HepG2 (cell line): Measurements from ENCODE around the gene SAAL1. TPM values are rescaled to one million over a fixed set of nuclear protein-coding genes. Genes with fewer than 3 reads are reported as not detected.

ENCODE experiments used
- ATAC-seq: fragments of 200-7000 bp; cut with Tn5 transposase; 3 replicates; pipeline ENCODE4 v1.9.1; 2020; ENCODE audit warnings: mild to moderate bottlenecking, moderate library complexity
- BruUV-seq: library from RNA; stranded (reverse); fragments of 400-500 nt; replicated peaks from 2 replicates; lab custom pipeline; 2021; lab: Mats Ljungman, UMichigan
- CTCF ChIA-PET: fragments of 300-600 bp; formaldehyde crosslinking; extraction: SDS; loops from one replicate; lab custom pipeline; 2021; ENCODE audit warnings: low total read pairs, inconsistent platforms, low intra/inter-chr PET ratio; lab: Yijun Ruan, JAX
- POLR2A ChIA-PET: fragments of 350-600 bp; sonication (Branson Sonifier 250); formaldehyde crosslinking; loops from one replicate; lab custom pipeline; 2020; ENCODE audit warnings: antibody characterized with exemption, inconsistent platforms; lab: Yijun Ruan, JAX
- DNase-seq: peaks from one replicate; pipeline ENCODE4 v3.0.0-alpha.2; 2015; ENCODE audit warnings: low spot score
- FAIRE-seq: peaks from 3 replicates; lab custom pipeline; 2011; peaks lifted over from hg19 to GRCh38; lab: Jason Lieb, UNC
- H2AFZ ChIP-seq: one replicate; pipeline ENCODE4 v1.6.1; 2011; ENCODE audit warnings: low read length, inconsistent platforms
- H3K27ac ChIP-seq: fragments of 300-600 bp; 3 replicates; pipeline ENCODE4 v1.8.0; 2011; ENCODE audit warnings: mixed run types, mild to moderate bottlenecking, mixed read lengths, low read length, inconsistent platforms; ENCODE audit not compliant: insufficient read depth; ENCODE audit errors: extremely low read length
- H3K27me3 ChIP-seq, 2 experiments: fragments of 200-600 bp in 1 of 2; 2 replicates in 1 of 2; 3 replicates in 1 of 2; pipeline versions ENCODE4 v1.6.0 to v1.8.0; 2011; ENCODE audit warnings: low read length in 2 of 2, mild to moderate bottlenecking in 2 of 2, moderate library complexity in 2 of 2, inconsistent platforms in 1 of 2; ENCODE audit not compliant: insufficient read depth in 2 of 2, control insufficient read depth in 1 of 2
- H3K36me3 ChIP-seq, 2 experiments: fragments of 200-600 bp in 1 of 2; replicated peaks in 1 of 2; 2 replicates in 1 of 2; 3 replicates in 1 of 2; pipeline versions ENCODE4 v1.5.1 to v1.8.0; 2011; ENCODE audit warnings: low read length in 2 of 2, inconsistent platforms in 1 of 2; ENCODE audit not compliant: insufficient read depth in 2 of 2, control insufficient read depth in 1 of 2
- H3K4me1 ChIP-seq: 2 replicates; pipeline ENCODE4 v1.5.1; 2012; ENCODE audit warnings: low read length, inconsistent platforms; ENCODE audit not compliant: insufficient read depth
- H3K4me2 ChIP-seq: 2 replicates; pipeline ENCODE4 v1.6.0; 2011; ENCODE audit warnings: low read depth, low read length, inconsistent platforms
- H3K4me3 ChIP-seq, 3 experiments: fragments of 200-600 bp in 1 of 3; sonication (generic), shearing (Covaris generic) in 1 of 3; replicated peaks in 1 of 3; 2 replicates each; pipeline ENCODE4 v1.5.1; 2011 to 2016; ENCODE audit warnings: low read length in 3 of 3, inconsistent platforms in 2 of 3, low read depth in 2 of 3, mild to moderate bottlenecking in 2 of 3, control low read depth in 1 of 3, mixed read lengths in 1 of 3; ENCODE audit not compliant: insufficient read depth in 1 of 3
- H3K79me2 ChIP-seq: one replicate; pipeline ENCODE4 v1.6.1; 2011; ENCODE audit warnings: low read length, inconsistent platforms; ENCODE audit not compliant: insufficient read depth
- H3K9ac ChIP-seq: 2 replicates; pipeline ENCODE4 v1.6.0; 2011; ENCODE audit warnings: mild to moderate bottlenecking, low read depth, low read length, inconsistent platforms; ENCODE audit not compliant: insufficient read depth
- H3K9me3 ChIP-seq: 2 replicates; pipeline ENCODE4 v1.5.1; 2012; ENCODE audit warnings: mild to moderate bottlenecking, low read length
- H4K20me1 ChIP-seq: 2 replicates; pipeline ENCODE4 v1.6.0; 2011; ENCODE audit warnings: inconsistent platforms, mild to moderate bottlenecking, low read length, moderate library complexity; ENCODE audit not compliant: insufficient read depth
- HOXA3 ChIP-seq: sonication (generic); formaldehyde crosslinking; IDR thresholded peaks from 2 replicates; pipeline ENCODE4 v1.5.0; 2020; ENCODE audit warnings: missing genetic modification reagents
- JDP2 ChIP-seq: sonication (generic); formaldehyde crosslinking; IDR thresholded peaks from 2 replicates; pipeline ENCODE4 v1.8.1; 2022; ENCODE audit warnings: missing genetic modification reagents, borderline replicate concordance
- KMT2B ChIP-seq: IDR thresholded peaks from 2 replicates; pipeline ENCODE4 v1.6.1; 2016; ENCODE audit warnings: missing genetic modification reagents, missing compliant biosample characterization
- LCORL ChIP-seq, 2 experiments: fragments of 450-650 bp in 1 of 2; sonication (generic) in 1 of 2; formaldehyde crosslinking in 1 of 2; IDR thresholded peaks; 2 replicates each; pipeline versions ENCODE4 v1.5.0 to v1.6.1; 2017 to 2020; ENCODE audit warnings: antibody characterized with exemption in 1 of 2, missing genetic modification reagents in 1 of 2
- NFYB ChIP-seq: sonication (generic); formaldehyde crosslinking; IDR thresholded peaks from 2 replicates; pipeline ENCODE4 v1.4.0; 2020; ENCODE audit warnings: missing genetic modification reagents
- PHF20 ChIP-seq: sonication (generic); formaldehyde crosslinking; IDR thresholded peaks from 2 replicates; pipeline ENCODE4 v1.5.0; 2020; ENCODE audit warnings: mild to moderate bottlenecking, missing genetic modification reagents
- SIN3A ChIP-seq: IDR thresholded peaks from 2 replicates; pipeline ENCODE4 v1.6.1; 2011; ENCODE audit warnings: low read depth, mild to moderate bottlenecking, control low read depth, low read length, borderline replicate concordance
- TAF15 ChIP-seq: fragments of 200-400 bp; formaldehyde crosslinking; IDR thresholded peaks from one replicate; pipeline ENCODE4 v1.6.1; 2018; ENCODE audit warnings: mild to moderate bottlenecking, low read depth, low read length; ENCODE audit not compliant: poor library complexity, severe bottlenecking
- TRIM24 ChIP-seq: sonication (generic); formaldehyde crosslinking; IDR thresholded peaks from 2 replicates; pipeline ENCODE4 v1.8.0; 2022; ENCODE audit warnings: mild to moderate bottlenecking, missing genetic modification reagents
- ZNF788 ChIP-seq: sonication (generic); formaldehyde crosslinking; IDR thresholded peaks from 2 replicates; pipeline ENCODE4 v1.5.0; 2020; ENCODE audit warnings: mild to moderate bottlenecking, missing genetic modification reagents, borderline replicate concordance
- WGBS: methylation state at CpG from one replicate; pipeline ENCODE4 v1.1.6; 2017; ENCODE audit warnings: low lambda C conversion rate; 5-methylcytosine and 5-hydroxymethylcytosine counted together
- in situ Hi-C: cut with HindIII; loops from 2 replicates; pipeline ENCODE4 v1.10.0; 2017; ENCODE audit warnings: low pct_unique_long_range_greater_than_20kb; ENCODE audit not compliant: extremely low pct_ligation_motif_present
- intact Hi-C: fragments of 100-400 bp; cut with micrococcal nuclease; formaldehyde crosslinking; loops from one replicate; pipeline ENCODE4 v1.10.0; 2022; ENCODE audit not compliant: unreplicated experiment
- polyA plus RNA-seq, 8 experiments: library from polyadenylated mRNA; depleted of rRNA in 3 of 8; stranded (reverse) in 7 of 8; unstranded in 1 of 8; fragments of >200 nt; fragmentation: Illumina TruSeq in 4 of 8; extraction: Trizol in 4 of 8; gene quantifications; 2 replicates each; pipeline versions ENCODE4 v1.2.1 to v1.2.3, GENCODE V29; 2011 to 2016; ENCODE audit warnings: low read depth in 4 of 8, missing spikeins in 1 of 8, mixed read lengths in 1 of 8; ENCODE audit not compliant: insufficient read depth in 1 of 8
- total RNA-seq, 5 experiments: library from RNA; depleted of rRNA; stranded (reverse); fragments of >200 nt; fragmentation: Illumina TruSeq; extraction: Trizol; gene quantifications; 2 replicates each; pipeline ENCODE4 v1.2.3, GENCODE V29; 2016; ENCODE audit warnings: low read depth in 1 of 5
- TF ChIP-seq, protein P1 (sequence below): IDR thresholded peaks from 2 replicates; pipeline ENCODE4 v1.6.1; 2016; ENCODE audit warnings: mild to moderate bottlenecking, missing biosample characterization, missing genetic modification reagents
- TF ChIP-seq, protein P2 (sequence below): sonication (generic); formaldehyde crosslinking; IDR thresholded peaks from 2 replicates; pipeline ENCODE4 v1.9.0; 2021; ENCODE audit warnings: missing genetic modification reagents, mild to moderate bottlenecking, borderline replicate concordance
- TF ChIP-seq, protein P3 (sequence below): sonication (generic); formaldehyde crosslinking; IDR thresholded peaks from 2 replicates; pipeline ENCODE4 v1.8.0; 2022; ENCODE audit warnings: mild to moderate bottlenecking, missing genetic modification reagents, moderate library complexity
- TF ChIP-seq, protein P4 (sequence below): sonication (generic); formaldehyde crosslinking; IDR thresholded peaks from 2 replicates; pipeline ENCODE4 v1.4.0; 2020; ENCODE audit warnings: missing genetic modification reagents, borderline replicate concordance

SAAL1 gene
- total and polyA plus RNA-seq, 2 of the 13 experiments (the other 11 are each of a cell fraction or from before 2014, with no cell fraction given): 16.5 to 46.0 TPM

DNA sequence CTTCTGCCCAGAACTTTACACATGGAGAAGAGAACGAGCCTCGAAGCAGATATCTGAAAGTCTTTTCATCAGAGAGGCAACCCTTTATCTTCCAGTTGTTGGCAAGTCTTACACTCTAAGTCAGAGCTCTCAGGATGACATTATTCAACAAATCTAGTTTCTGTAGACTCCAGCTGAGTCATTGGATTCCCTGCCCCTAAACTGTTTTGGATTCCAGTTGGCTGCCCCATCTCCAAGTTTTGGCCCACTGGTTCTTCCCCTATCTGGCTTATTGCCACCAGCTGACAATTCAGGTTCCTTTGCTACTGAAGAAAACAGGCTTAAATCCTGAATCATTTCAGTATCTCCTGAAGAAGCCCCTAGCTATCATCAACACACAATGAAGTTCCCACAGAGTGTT is 14.2 kb downstream of the SAAL1 start:
- no TSS peak for BruUV-seq
- Histone ChIP-seq H3K27ac (no peak overlapping the region), H3K27me3 (no peaks in the 10 kb centered on the region), H3K4me1 (no peaks in the 10 kb centered on the region), H3K9ac (no peak overlapping the region), H3K9me3 (no peaks in the 10 kb centered on the region), H2AFZ (no peak overlapping the region), H3K36me3 (peaks cover 19 to 79% of the 10 kb centered on the region in 2 experiments), H3K4me2 (no peak overlapping the region), H3K79me2 (no peaks in the 10 kb centered on the region), H3K4me3 (no peak overlapping the region), H4K20me1 (no peaks in the 10 kb centered on the region)
- ATAC-seq: no peak
- ChIA-PET CTCF (no interaction called here), POLR2A (no interaction called here)
- TF ChIP-seq, protein P1, sequence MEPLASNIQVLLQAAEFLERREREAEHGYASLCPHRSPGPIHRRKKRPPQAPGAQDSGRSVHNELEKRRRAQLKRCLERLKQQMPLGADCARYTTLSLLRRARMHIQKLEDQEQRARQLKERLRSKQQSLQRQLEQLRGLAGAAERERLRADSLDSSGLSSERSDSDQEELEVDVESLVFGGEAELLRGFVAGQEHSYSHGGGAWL (CRISPR knock-in tag): no peak
- TF ChIP-seq SIN3A (no peak), ZNF788 (CRISPR knock-in tag) (no peak), PHF20 (CRISPR knock-in tag) (no peak), NFYB (CRISPR knock-in tag) (no peak), KMT2B (CRISPR knock-in tag) (no peak), TRIM24 (CRISPR knock-in tag) (no peak), HOXA3 (CRISPR knock-in tag) (no peak), TAF15 (no peak), LCORL (IDR thresholded peaks at IDR 0.05) (no peak), LCORL (CRISPR knock-in tag; IDR thresholded peaks at IDR 0.05) (no peak), JDP2 (CRISPR knock-in tag) (no peak)
- TF ChIP-seq, protein P2, sequence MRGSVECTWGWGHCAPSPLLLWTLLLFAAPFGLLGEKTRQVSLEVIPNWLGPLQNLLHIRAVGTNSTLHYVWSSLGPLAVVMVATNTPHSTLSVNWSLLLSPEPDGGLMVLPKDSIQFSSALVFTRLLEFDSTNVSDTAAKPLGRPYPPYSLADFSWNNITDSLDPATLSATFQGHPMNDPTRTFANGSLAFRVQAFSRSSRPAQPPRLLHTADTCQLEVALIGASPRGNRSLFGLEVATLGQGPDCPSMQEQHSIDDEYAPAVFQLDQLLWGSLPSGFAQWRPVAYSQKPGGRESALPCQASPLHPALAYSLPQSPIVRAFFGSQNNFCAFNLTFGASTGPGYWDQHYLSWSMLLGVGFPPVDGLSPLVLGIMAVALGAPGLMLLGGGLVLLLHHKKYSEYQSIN (CRISPR knock-in tag): no peak
- TF ChIP-seq, protein P3, sequence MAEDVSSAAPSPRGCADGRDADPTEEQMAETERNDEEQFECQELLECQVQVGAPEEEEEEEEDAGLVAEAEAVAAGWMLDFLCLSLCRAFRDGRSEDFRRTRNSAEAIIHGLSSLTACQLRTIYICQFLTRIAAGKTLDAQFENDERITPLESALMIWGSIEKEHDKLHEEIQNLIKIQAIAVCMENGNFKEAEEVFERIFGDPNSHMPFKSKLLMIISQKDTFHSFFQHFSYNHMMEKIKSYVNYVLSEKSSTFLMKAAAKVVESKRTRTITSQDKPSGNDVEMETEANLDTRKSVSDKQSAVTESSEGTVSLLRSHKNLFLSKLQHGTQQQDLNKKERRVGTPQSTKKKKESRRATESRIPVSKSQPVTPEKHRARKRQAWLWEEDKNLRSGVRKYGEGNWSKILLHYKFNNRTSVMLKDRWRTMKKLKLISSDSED (CRISPR knock-in tag): no peak
- TF ChIP-seq, protein P4, sequence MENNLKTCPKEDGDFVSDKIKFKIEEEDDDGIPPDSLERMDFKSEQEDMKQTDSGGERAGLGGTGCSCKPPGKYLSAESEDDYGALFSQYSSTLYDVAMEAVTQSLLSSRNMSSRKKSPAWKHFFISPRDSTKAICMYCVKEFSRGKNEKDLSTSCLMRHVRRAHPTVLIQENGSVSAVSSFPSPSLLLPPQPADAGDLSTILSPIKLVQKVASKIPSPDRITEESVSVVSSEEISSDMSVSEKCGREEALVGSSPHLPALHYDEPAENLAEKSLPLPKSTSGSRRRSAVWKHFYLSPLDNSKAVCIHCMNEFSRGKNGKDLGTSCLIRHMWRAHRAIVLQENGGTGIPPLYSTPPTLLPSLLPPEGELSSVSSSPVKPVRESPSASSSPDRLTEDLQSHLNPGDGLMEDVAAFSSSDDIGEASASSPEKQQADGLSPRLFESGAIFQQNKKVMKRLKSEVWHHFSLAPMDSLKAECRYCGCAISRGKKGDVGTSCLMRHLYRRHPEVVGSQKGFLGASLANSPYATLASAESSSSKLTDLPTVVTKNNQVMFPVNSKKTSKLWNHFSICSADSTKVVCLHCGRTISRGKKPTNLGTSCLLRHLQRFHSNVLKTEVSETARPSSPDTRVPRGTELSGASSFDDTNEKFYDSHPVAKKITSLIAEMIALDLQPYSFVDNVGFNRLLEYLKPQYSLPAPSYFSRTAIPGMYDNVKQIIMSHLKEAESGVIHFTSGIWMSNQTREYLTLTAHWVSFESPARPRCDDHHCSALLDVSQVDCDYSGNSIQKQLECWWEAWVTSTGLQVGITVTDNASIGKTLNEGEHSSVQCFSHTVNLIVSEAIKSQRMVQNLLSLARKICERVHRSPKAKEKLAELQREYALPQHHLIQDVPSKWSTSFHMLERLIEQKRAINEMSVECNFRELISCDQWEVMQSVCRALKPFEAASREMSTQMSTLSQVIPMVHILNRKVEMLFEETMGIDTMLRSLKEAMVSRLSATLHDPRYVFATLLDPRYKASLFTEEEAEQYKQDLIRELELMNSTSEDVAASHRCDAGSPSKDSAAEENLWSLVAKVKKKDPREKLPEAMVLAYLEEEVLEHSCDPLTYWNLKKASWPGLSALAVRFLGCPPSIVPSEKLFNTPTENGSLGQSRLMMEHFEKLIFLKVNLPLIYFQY (CRISPR knock-in tag): no peak
- intact Hi-C loops (no loop called here), in situ Hi-C loops (no loop called here)
- DNase-seq: no peak
- FAIRE-seq: no peak
- WGBS: 97% methylated on average over 2 of the region's 2 CpGs
